NCI-H1048 (cell line): ENCODE data around the gene GPSM1.
A peak's percentile ranks its signal among the peaks of the same experiment; 100 is the strongest.

Experiments
- DNase-seq: peaks from one replicate; lab custom pipeline; 2025; lab: John Stamatoyannopoulos, UW

Gene GPSM1, protein sequence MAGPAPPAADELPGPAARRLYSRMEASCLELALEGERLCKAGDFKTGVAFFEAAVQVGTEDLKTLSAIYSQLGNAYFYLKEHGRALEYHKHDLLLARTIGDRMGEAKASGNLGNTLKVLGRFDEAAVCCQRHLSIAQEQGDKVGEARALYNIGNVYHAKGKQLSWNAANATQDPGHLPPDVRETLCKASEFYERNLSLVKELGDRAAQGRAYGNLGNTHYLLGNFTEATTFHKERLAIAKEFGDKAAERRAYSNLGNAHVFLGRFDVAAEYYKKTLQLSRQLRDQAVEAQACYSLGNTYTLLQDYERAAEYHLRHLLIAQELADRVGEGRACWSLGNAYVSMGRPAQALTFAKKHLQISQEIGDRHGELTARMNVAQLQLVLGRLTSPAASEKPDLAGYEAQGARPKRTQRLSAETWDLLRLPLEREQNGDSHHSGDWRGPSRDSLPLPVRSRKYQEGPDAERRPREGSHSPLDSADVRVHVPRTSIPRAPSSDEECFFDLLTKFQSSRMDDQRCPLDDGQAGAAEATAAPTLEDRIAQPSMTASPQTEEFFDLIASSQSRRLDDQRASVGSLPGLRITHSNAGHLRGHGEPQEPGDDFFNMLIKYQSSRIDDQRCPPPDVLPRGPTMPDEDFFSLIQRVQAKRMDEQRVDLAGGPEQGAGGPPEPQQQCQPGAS

GRCh38 chr9:136327304-136327974, at the start of gene GPSM1:
Gene GPSM1 (plus strand): TSS chr9:136327539. CDS start chr9:136327696, 157 bp downstream.
- no peak for DNase-seq

DNA sequence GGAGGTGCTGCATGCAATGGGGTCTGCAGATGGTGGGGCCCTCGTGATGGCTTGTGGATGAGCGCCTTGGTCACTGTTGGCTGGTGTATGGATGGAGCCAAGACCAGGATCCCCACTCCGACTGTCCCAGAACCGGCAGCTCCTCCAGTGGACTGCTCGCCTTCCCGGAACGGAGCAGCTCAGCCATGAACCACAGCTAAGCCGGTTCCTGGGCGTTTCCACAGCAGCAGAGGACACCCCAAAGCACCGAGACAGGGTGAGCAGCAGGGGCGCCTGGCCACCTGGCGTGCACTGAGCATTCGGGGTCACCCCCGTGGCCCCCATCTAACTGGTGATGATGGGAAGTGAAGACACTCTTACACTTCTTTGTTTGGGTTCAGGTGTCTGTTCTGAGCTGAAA, 49.6 kb upstream of the GPSM1 start:
- DNase-seq, result no peak

GRCh38 chr9:136278221-136278620, 49.1 kb upstream of the GPSM1 start:
- no peak for DNase-seq

- DNase-seq, result no peak
Observed at GRCh38 chr9:136278894-136279293, 48.4 kb upstream of the GPSM1 start.

- no peak for DNase-seq
Observed at GRCh38 chr9:136279471-136279870, 47.9 kb upstream of the GPSM1 start.

- no peak for DNase-seq
Observed at GRCh38 chr9:136280535-136281315, 46.6 kb upstream of the GPSM1 start.

DNA sequence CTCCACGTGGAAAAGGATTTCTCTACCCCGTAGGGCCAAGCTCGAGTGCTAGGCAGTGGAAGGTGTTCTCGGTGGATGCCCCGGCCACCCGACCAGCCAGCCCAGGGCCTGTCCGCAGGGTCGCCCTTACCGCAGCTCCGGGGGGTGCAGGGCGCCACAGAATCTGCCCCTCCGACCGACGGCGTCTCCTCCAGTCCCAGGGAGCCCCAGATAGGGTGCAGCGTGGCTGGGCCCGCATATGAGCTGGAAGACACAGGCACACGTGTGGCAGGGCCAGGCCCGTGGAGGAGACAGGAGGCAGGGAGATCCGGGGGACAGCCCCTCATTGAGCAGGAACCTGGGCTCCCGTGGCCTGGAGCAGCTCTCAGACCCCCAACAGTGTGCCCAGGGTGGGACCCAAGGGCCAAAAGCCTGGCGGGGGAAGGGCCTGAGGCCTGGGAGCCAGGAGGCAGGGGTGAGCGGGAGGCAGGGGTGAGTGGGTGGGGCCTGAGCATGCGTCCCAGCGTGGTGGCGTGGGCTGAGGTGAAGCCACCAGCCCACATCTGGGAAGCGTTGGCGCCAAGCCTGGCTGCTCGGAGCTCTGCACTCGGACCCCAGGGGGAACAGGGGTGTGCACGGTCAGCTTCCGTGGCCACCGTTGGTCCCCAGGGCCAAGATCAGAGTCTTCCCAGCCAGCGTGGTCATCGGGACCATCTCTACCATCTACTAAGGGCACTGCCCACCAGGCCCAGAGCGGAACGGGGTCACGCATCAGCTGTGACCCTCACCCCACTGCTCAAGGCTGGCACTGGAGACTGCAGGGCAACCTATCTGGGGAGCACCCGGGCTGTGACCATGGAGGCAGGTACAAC, 45.7 kb upstream of the GPSM1 start:
- DNase-seq, result no peak

DNA sequence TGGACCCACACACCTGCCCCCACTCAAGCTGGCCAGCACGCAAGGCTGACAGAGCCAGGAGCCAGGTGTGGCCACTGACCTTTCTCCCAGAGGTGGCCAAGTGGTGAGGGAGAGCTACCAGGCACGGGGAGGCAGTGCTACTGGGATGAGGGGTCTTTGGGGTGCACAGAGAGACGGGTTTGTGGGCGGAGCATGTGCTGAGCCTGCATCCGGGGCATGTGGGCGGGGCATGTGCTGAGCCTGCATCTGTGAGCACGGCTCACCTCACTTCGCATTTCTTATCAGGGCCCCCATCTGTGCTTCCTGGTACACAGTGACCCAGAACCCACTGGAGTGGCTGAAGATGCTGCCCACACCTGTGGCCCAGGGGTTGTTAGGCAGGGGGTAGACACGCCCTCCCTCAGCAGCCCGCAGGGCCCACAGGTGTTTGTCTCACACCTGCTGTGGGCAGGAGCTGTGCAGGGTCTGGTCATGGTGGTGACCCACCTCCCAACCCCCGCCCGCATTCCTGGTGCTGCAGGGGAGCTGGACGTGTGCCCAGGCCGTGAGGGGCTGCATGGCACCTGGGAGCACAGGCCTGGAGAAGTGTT, 45.0 kb upstream of the GPSM1 start:
- no peak for DNase-seq

GRCh38 chr9:136283291-136284235, 43.8 kb upstream of the GPSM1 start:
- peak; percentile 19 for DNase-seq

GRCh38 chr9:136284311-136284710, 43.0 kb upstream of the GPSM1 start:
- no peak for DNase-seq

- DNase-seq, result no peak
Observed at GRCh38 chr9:136284951-136285350, 42.4 kb upstream of the GPSM1 start.

DNA sequence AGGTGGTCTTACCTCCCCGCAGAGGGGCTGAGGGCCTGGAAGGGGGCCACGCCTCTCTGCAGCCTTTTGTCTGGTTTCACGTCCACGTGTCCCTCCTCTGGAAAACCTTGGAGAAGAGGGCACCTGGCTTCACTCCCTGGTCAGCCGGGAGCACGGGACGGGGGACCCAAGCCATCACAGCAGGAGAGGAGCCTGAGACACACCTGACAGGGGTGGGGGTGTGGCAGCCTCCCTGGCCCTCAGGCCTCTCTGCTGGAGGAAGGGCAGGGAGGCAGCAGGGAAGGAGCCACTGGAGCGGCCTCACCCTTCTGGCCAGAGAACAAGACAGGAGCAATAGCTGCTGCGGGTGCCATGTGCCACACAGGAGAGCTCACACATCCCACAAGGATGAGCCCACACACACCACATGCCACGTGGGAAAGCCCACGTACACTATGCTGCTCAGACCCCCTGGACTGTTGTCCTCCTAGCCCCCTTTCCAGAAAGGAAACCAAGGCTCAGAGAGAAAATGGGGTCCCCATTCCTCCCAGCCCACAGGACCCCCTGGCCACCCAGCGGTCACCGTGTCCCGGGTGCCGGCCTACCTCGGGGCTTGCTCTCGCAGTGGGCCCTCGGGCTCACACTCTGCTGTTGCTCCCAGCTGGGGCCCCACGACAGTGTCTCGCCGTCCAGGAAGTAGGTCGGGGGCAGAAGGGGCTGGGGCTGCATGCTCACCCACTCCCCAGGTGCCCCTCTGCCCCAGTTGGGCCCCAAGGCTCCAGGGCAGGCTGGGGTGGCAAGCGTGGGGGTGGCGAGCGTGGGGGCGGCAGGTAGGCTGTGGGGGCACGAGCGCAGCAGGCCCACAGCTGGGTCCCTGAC, 41.6 kb upstream of the GPSM1 start:
- DNase-seq, result no peak

DNA sequence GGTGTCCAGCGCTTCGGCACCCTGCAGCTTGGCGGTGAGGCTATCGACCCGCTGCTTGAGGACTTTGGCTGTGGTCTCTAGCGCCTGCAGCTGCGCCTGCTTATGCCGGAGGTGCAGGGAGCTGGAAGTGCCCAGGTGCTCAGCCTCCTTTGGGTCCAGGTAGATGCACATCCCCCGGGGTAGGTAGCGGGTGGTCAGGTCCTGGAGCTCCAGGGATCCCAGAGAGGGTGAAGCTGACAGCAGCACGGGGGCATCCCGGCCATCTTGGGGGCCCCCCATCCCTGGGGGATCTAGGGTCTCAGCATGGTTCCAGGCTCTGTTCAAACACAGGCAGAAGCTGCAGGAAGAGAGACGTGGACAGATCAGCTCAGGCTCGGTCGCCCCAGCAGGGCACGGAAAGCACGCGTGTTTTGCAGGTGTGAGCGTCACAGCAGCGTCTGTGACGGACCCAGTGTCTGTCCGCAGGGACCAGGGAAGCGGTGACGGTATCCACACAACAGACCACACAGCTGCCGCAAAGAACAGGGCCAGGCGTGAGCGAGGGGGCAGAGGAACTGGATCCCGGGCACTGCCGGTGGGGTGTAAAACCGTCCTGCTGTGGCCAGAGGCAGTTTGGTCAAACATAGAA, 40.9 kb upstream of the GPSM1 start:
- no peak for DNase-seq

- no peak for DNase-seq
Observed at GRCh38 chr9:136286987-136287379, 40.4 kb upstream of the GPSM1 start.

- no peak for DNase-seq
Observed at GRCh38 chr9:136287960-136288753, 39.2 kb upstream of the GPSM1 start.

GRCh38 chr9:136289651-136290507, 37.5 kb upstream of the GPSM1 start:
- DNase-seq, result no peak
